SK-N-SH treated with all-trans-retinoic acid at 6 μM for 48 hours (cell line): ENCODE data around the gene GATAD2A.
"Not testable (repeated sequence)": the region's sequence is repeated elsewhere in the genome, so short reads cannot be mapped to it uniquely, and the experiment has no call there.

ENCODE experiments used
- ATAC-seq: fragments of 200-7000 bp; cut with Tn5 transposase; 3 replicates; pipeline ENCODE4 v1.9.1; 2020; ENCODE audit warnings: mild to moderate bottlenecking, moderate library complexity
- ARNTL ChIP-seq: fragments of 450-650 bp; formaldehyde crosslinking; IDR thresholded peaks from 2 replicates; pipeline ENCODE4 v1.5.0; 2020; ENCODE audit warnings: low read depth, mild to moderate bottlenecking, moderate library complexity, borderline replicate concordance
- BACH2 ChIP-seq: fragments of 250-450 bp; sonication (Bioruptor Pico); IDR thresholded peaks from 2 replicates; pipeline ENCODE4 v1.9.0; 2021; ENCODE audit warnings: mild to moderate bottlenecking, borderline replicate concordance
- CREB5 ChIP-seq: fragments of 250-450 bp; sonication (Bioruptor Pico); IDR thresholded peaks from 2 replicates; pipeline ENCODE4 v1.5.1; 2020; ENCODE audit warnings: low read depth, mild to moderate bottlenecking, moderate library complexity
- CSDC2 ChIP-seq: fragments of 250-450 bp; sonication (Bioruptor Pico); IDR thresholded peaks from 2 replicates; pipeline ENCODE4 v1.5.0; 2020; ENCODE audit warnings: mild to moderate bottlenecking, moderate library complexity
- CSRNP3 ChIP-seq: fragments of 250-450 bp; sonication (Bioruptor Pico); IDR thresholded peaks from 2 replicates; pipeline ENCODE4 v1.5.1; 2021; ENCODE audit warnings: mild to moderate bottlenecking, moderate library complexity
- ESRRG ChIP-seq: fragments of 250-450 bp; sonication (Bioruptor Pico); IDR thresholded peaks from 2 replicates; pipeline ENCODE4 v1.6.1; 2021; ENCODE audit warnings: mild to moderate bottlenecking
- ISL1 ChIP-seq: fragments of 250-450 bp; sonication (Bioruptor Pico); IDR thresholded peaks from 2 replicates; pipeline ENCODE4 v2.1.2; 2022; ENCODE audit warnings: mild to moderate bottlenecking, moderate library complexity
- OSR1 ChIP-seq: fragments of 250-450 bp; sonication (Bioruptor Pico); IDR thresholded peaks from 2 replicates; pipeline ENCODE4 v1.8.0; 2022; ENCODE audit warnings: moderate library complexity, mild to moderate bottlenecking, inconsistent platforms
- PATZ1 ChIP-seq: fragments of 250-450 bp; sonication (Bioruptor Pico); IDR thresholded peaks from 2 replicates; pipeline ENCODE4 v1.8.0; 2020; ENCODE audit warnings: mild to moderate bottlenecking, moderate library complexity, borderline replicate concordance
- POU6F1 ChIP-seq: fragments of 250-450 bp; sonication (Bioruptor Pico); IDR thresholded peaks from 2 replicates; pipeline ENCODE4 v1.8.0; 2021; ENCODE audit warnings: low read depth, mild to moderate bottlenecking, moderate library complexity, borderline replicate concordance
- PPARA ChIP-seq: fragments of 250-450 bp; sonication (Bioruptor Pico); IDR thresholded peaks from 2 replicates; pipeline ENCODE4 v1.5.0; 2020; ENCODE audit warnings: mild to moderate bottlenecking, borderline replicate concordance
- RARB ChIP-seq: fragments of 250-450 bp; sonication (Bioruptor Pico); IDR thresholded peaks from 2 replicates; pipeline ENCODE4 v1.8.0; 2021; ENCODE audit warnings: mild to moderate bottlenecking, moderate library complexity
- SNAI2 ChIP-seq: fragments of 250-450 bp; sonication (Bioruptor Pico); IDR thresholded peaks from 2 replicates; pipeline ENCODE4 v1.5.0; 2020; ENCODE audit warnings: mild to moderate bottlenecking, moderate library complexity
- TCF4 ChIP-seq: fragments of 250-450 bp; sonication (Bioruptor Pico); IDR thresholded peaks from 2 replicates; pipeline ENCODE4 v1.8.0; 2021; ENCODE audit warnings: mild to moderate bottlenecking, moderate library complexity, borderline replicate concordance
- ZFP3 ChIP-seq: fragments of 250-450 bp; sonication (Bioruptor Pico); IDR thresholded peaks from 2 replicates; pipeline ENCODE4 v1.5.0; 2020; ENCODE audit warnings: mild to moderate bottlenecking, moderate library complexity
- ZFP30 ChIP-seq: fragments of 450-650 bp; formaldehyde crosslinking; IDR thresholded peaks from 2 replicates; pipeline ENCODE4 v1.5.0; 2022; ENCODE audit warnings: mild to moderate bottlenecking, moderate library complexity
- ZNF565 ChIP-seq: fragments of 450-650 bp; formaldehyde crosslinking; conservative IDR thresholded peaks from 2 replicates; pipeline ENCODE4 v1.5.0; 2020; ENCODE audit warnings: low read depth, mild to moderate bottlenecking, moderate library complexity
- ZNF70 ChIP-seq: fragments of 450-650 bp; formaldehyde crosslinking; IDR thresholded peaks from 2 replicates; pipeline ENCODE4 v1.5.0; 2020; ENCODE audit warnings: mild to moderate bottlenecking, moderate library complexity

The GATAD2A gene

GRCh38 chr19:19387108-19387507, 18.4 kb upstream of the GATAD2A start:
- TF ChIP-seq ZFP30 (CRISPR knock-in tag) (no peak), BACH2 (CRISPR knock-in tag) (no peak), PATZ1 (CRISPR knock-in tag) (no peak), POU6F1 (CRISPR knock-in tag) (no peak), ISL1 (CRISPR knock-in tag) (no peak), SNAI2 (CRISPR knock-in tag) (no peak), ZNF70 (CRISPR knock-in tag) (no peak), OSR1 (CRISPR knock-in tag) (no peak), CSRNP3 (CRISPR knock-in tag) (no peak), CREB5 (CRISPR knock-in tag) (no peak), ARNTL (CRISPR knock-in tag) (no peak), TCF4 (CRISPR knock-in tag) (no peak), ZNF565 (CRISPR knock-in tag) (no peak), RARB (no peak), ZFP3 (CRISPR knock-in tag) (no peak), ESRRG (no peak), CSDC2 (no peak), PPARA (no peak)
- TF ChIP-seq, all 23 proteins: peak for 0
- no peak for ATAC-seq

GRCh38 chr19:19388568-19389555, 16.6 kb upstream of the GATAD2A start:
- TF ChIP-seq BACH2 (CRISPR knock-in tag): no peak
- no peak for TF ChIP-seq TCF4 (CRISPR knock-in tag)
- TF ChIP-seq PATZ1 (CRISPR knock-in tag): no peak
- no peak for TF ChIP-seq ZFP30 (CRISPR knock-in tag)
- no peak for TF ChIP-seq OSR1 (CRISPR knock-in tag)
- no peak for TF ChIP-seq CREB5 (CRISPR knock-in tag)
- TF ChIP-seq ESRRG: no peak
- TF ChIP-seq SNAI2 (CRISPR knock-in tag): no peak
- ATAC-seq: no peak

- ATAC-seq: not testable (repeated sequence)
Observed at GRCh38 chr19:19389683-19390082, 15.8 kb upstream of the GATAD2A start.

GRCh38 chr19:19394333-19394732, 11.1 kb upstream of the GATAD2A start:
- not testable (repeated sequence) for ATAC-seq
